Measurements from ENCODE around the gene MRPL36.

The MRPL36 gene

DNA sequence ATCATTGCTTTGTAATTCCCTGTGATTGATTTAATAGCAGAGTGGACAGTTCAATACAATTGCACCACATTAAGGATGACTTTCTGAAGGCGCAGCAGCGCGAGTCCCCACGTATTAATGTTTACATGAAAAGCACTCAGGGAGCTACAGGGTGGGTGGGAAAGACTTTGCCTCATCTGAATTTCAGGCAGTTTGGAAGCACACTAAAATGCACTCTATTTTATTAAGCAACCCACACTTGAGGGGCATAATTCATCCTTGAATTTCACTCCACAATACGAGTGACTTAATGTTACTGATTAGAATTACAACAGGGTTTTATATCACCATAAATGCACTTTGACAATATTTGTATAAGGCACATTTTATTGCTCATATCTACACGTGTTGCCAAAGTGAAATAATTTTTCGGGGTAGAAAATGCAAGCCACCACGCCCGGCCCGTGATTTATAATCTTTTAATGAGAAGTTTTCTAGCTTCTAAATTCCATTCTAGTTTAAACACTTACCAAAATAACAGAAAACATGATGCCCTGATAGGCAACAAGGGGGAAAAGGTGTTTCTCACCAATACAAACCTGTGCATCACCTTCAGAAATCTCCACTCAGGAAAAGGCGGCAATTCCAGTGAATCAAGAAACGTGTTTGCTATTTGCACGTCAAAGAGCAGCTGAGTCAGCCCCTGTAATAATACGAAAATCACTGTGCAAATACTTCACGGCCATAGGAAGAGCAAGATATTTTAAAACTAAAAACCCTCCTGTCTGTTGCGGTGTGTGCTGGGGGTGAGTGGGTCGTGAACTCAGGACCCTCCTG is 42.6 kb upstream of the MRPL36 start:
- no peak for TF ChIP-seq FOXM1 (IDR thresholded peaks at IDR 0.05; ENCODE audit: borderline replicate concordance)
- no peak for TF ChIP-seq NFRKB (IDR thresholded peaks at IDR 0.05)
- TF ChIP-seq L3MBTL2 (conservative IDR thresholded peaks at IDR 0.05): peak; percentile 62
- ChIA-PET CTCF (no interaction called here), POLR2A (no interaction called here)
- no peak for DNase-seq (ENCODE audit: extremely low spot score)

DNA sequence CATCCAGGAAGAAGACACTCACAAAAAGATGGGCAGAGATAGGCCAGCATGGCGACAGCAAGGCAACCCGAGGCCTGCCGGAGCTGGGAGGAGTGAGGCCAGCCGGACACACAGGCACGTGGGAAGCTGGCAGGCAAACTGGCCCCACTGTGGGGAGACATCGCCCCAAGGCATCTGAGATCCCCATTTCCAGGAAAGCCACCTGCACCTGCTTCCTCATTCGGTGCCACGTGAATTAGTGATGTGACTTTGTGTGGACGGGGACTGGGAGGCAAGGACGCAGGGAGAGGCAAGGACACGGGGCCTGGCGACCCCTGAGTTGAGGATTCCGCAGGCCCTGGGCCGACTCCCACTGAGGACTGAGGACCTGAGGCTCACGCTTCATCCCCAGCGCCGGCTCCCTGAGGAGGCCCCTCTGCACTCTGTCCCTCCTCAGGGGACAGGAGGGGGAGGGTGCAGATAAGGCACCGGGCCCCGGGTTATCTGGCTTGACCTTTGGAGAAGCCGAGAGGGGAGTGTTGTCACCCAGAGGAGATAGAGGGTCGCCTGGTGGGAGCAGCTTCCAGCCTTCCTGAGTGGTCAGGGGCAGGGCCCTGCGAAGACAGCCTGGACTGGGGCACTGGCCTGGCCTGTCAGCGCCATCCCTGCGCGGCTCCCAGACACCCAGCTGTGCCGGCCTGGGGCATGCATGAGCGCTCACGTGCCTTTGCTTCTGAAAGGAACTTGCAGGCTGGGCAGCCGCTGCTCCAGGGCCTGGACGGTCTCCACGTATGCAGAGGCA is 41.3 kb upstream of the MRPL36 start:
- ChIA-PET CTCF (no interaction called here), POLR2A (no interaction called here)
- no peak for DNase-seq (ENCODE audit: extremely low spot score)
- no peak for TF ChIP-seq FOXM1 (IDR thresholded peaks at IDR 0.05; ENCODE audit: borderline replicate concordance)
- no peak for TF ChIP-seq ZNF384 (IDR thresholded peaks at IDR 0.05)
- no peak for TF ChIP-seq SP1 (IDR thresholded peaks at IDR 0.05)
- no peak for TF ChIP-seq ARNT (IDR thresholded peaks at IDR 0.05)
- no peak for TF ChIP-seq HDGF (IDR thresholded peaks at IDR 0.05; ENCODE audit: borderline replicate concordance)
- TF ChIP-seq CTBP1 (IDR thresholded peaks at IDR 0.05; ENCODE audit: borderline replicate concordance): no peak
- TF ChIP-seq, protein P1, sequence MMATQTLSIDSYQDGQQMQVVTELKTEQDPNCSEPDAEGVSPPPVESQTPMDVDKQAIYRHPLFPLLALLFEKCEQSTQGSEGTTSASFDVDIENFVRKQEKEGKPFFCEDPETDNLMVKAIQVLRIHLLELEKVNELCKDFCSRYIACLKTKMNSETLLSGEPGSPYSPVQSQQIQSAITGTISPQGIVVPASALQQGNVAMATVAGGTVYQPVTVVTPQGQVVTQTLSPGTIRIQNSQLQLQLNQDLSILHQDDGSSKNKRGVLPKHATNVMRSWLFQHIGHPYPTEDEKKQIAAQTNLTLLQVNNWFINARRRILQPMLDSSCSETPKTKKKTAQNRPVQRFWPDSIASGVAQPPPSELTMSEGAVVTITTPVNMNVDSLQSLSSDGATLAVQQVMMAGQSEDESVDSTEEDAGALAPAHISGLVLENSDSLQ (IDR thresholded peaks at IDR 0.05): no peak
- no peak for TF ChIP-seq LEF1 (IDR thresholded peaks at IDR 0.05; ENCODE audit: borderline replicate concordance)
- TF ChIP-seq SUZ12 (IDR thresholded peaks at IDR 0.05): no peak
- TF ChIP-seq FOXK2 (IDR thresholded peaks at IDR 0.05): no peak
- no peak for TF ChIP-seq NFRKB (IDR thresholded peaks at IDR 0.05)
- TF ChIP-seq TARDBP (IDR thresholded peaks at IDR 0.05): no peak
- TF ChIP-seq BHLHE40 (IDR thresholded peaks at IDR 0.05; ENCODE audit: borderline replicate concordance): no peak
- TF ChIP-seq ELF4 (IDR thresholded peaks at IDR 0.05): no peak
- no peak for TF ChIP-seq FOXA1 (IDR thresholded peaks at IDR 0.05)
- TF ChIP-seq L3MBTL2 (conservative IDR thresholded peaks at IDR 0.05): no peak

DNA sequence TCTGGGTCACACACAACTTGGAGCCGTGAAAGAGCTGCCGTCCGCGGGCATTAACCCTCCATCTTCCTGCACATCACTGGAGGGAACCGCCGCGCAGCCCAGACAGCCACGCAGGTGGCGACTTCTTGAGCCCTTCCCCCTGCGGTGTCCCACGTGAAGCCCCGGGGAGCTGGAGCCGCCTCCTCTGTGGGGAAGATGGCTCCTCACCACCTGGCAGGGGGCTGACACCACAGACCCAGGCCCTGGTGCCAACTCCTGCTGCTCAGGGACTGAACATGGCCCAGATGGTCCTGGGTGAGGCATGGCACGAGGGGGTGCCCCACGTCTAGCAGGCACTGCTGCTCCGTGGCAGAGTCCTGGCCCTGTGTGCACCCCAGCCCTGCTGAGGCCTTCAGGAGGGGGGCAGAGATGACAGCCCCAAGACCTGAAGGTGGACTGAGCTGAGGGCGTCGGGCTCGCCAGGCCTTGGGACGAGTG is 40.5 kb upstream of the MRPL36 start:
- ChIA-PET POLR2A (no interaction called here), CTCF (no interaction called here)
- no peak for DNase-seq (ENCODE audit: extremely low spot score)
- TF ChIP-seq LEF1 (IDR thresholded peaks at IDR 0.05; ENCODE audit: borderline replicate concordance): no peak
- no peak for TF ChIP-seq FOXM1 (IDR thresholded peaks at IDR 0.05; ENCODE audit: borderline replicate concordance)
- TF ChIP-seq ARNT (IDR thresholded peaks at IDR 0.05): no peak
- TF ChIP-seq SP1 (IDR thresholded peaks at IDR 0.05): no peak
- TF ChIP-seq, protein P1 (IDR thresholded peaks at IDR 0.05): no peak
- TF ChIP-seq FOXA1 (IDR thresholded peaks at IDR 0.05): no peak
- TF ChIP-seq ELF4 (IDR thresholded peaks at IDR 0.05): no peak
- TF ChIP-seq HDGF (IDR thresholded peaks at IDR 0.05; ENCODE audit: borderline replicate concordance): no peak
- no peak for TF ChIP-seq FOXK2 (IDR thresholded peaks at IDR 0.05)
- no peak for TF ChIP-seq L3MBTL2 (conservative IDR thresholded peaks at IDR 0.05)
- no peak for TF ChIP-seq NFRKB (IDR thresholded peaks at IDR 0.05)
- TF ChIP-seq SUZ12 (IDR thresholded peaks at IDR 0.05): no peak
- TF ChIP-seq CTBP1 (IDR thresholded peaks at IDR 0.05; ENCODE audit: borderline replicate concordance): no peak
- no peak for TF ChIP-seq ZNF384 (IDR thresholded peaks at IDR 0.05)
- no peak for TF ChIP-seq TARDBP (IDR thresholded peaks at IDR 0.05)
- TF ChIP-seq BHLHE40 (IDR thresholded peaks at IDR 0.05; ENCODE audit: borderline replicate concordance): no peak

DNA sequence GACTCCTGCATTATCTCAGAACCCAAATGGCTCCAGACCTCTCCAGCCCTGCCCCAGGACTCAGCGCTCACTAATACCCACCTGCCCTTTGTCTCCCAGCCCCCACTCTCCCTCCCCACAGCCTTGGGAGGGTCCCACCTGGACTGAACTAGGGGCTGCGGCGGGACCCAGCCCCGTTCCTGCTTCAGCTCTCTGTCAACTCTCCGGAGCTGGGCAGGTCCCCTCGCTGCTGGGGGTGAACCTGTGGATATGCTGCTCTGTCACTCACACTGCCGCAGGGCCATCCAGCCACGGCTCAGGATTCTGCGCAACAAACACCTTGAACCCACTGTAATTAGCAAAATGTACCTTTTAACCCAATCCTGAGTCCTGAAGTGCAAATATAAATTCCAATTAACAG is 38.4 kb upstream of the MRPL36 start:
- TF ChIP-seq SUZ12 (IDR thresholded peaks at IDR 0.05) (no peak), ELF4 (IDR thresholded peaks at IDR 0.05) (no peak), CTBP1 (IDR thresholded peaks at IDR 0.05; ENCODE audit: borderline replicate concordance) (no peak), BHLHE40 (IDR thresholded peaks at IDR 0.05; ENCODE audit: borderline replicate concordance) (no peak), SP1 (IDR thresholded peaks at IDR 0.05) (no peak), FOXK2 (IDR thresholded peaks at IDR 0.05) (no peak), L3MBTL2 (conservative IDR thresholded peaks at IDR 0.05) (no peak), NFRKB (IDR thresholded peaks at IDR 0.05) (no peak), ARNT (IDR thresholded peaks at IDR 0.05) (no peak), LEF1 (IDR thresholded peaks at IDR 0.05; ENCODE audit: borderline replicate concordance) (no peak), ZNF384 (IDR thresholded peaks at IDR 0.05) (no peak), FOXM1 (IDR thresholded peaks at IDR 0.05; ENCODE audit: borderline replicate concordance) (no peak)
- TF ChIP-seq, protein P1 (IDR thresholded peaks at IDR 0.05): no peak
- DNase-seq (ENCODE audit: extremely low spot score): no peak
- ChIA-PET CTCF (no interaction called here), POLR2A (no interaction called here)

DNA sequence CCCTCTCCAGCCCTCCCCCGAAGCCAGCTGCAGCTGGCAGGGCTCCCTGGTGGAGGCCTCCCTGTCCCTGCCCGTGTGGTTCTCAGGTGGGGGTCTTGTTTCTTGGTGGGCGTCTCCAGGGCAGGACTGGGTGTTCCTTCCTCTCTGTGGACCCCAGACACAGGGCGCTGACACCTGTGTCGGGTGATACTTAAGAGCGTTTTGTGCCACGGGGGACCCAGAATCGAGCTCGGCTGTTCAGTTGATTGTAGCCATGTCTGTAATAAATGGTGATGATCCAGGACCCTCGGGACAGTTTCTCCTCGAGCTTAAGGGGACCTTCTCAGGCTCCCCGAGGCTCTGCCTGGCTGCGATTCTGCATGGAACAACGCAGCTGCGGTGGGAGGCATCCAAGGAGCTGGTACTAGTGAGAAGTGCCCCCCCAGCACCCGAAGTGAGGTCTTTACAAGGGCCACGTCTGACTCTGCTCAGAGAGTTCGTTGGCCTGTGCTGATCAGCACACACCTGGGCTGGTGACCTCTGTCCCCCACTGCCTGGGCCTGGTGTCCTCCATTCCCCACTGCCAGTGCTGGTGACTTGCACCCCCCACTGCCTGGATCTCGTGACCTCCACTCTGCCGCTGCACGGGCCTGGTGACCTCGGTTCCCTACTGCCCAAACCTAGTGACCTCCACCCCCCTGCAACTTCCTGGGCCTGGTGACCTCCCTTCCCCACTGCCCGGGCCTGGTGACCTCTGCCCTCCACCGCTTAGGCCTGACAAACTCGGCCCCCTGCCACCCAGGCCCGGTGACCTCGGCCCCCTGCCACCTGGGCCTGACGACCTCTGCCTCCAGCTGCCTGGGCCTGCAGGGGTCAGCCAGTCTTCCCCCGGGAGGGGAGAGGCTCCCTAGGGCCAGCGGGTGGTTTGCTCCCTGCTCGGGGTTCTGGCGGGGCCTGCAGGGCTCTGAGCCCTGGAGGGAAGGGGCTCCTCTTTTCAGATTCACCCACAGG is 37.5 kb upstream of the MRPL36 start:
- ChIA-PET CTCF (no interaction called here), POLR2A (no interaction called here)
- DNase-seq (ENCODE audit: extremely low spot score): no peak
- no peak for TF ChIP-seq L3MBTL2 (conservative IDR thresholded peaks at IDR 0.05)
- TF ChIP-seq FOXM1 (IDR thresholded peaks at IDR 0.05; ENCODE audit: borderline replicate concordance): no peak

All from HEK293T (cell line).